OCI-LY1 (cell line): ENCODE measurements around the gene NDUFAF2.

Experiments
- CTCF ChIP-seq: fragments of 200-600 bp; sonication (generic), shearing (Covaris generic); IDR thresholded peaks from 2 replicates; pipeline ENCODE4 v1.5.1; 2017; ENCODE audit warnings: mild to moderate bottlenecking, antibody characterized with exemption, low read length, moderate library complexity, mixed read lengths
- EZH2 ChIP-seq: fragments of 200-600 bp; sonication (generic), shearing (Covaris generic); IDR thresholded peaks from 2 replicates; pipeline ENCODE4 v1.8.0; 2017; ENCODE audit warnings: borderline replicate concordance, mixed run types, mild to moderate bottlenecking, antibody characterized with exemption, low read length, moderate library complexity, mixed read lengths

DNA sequence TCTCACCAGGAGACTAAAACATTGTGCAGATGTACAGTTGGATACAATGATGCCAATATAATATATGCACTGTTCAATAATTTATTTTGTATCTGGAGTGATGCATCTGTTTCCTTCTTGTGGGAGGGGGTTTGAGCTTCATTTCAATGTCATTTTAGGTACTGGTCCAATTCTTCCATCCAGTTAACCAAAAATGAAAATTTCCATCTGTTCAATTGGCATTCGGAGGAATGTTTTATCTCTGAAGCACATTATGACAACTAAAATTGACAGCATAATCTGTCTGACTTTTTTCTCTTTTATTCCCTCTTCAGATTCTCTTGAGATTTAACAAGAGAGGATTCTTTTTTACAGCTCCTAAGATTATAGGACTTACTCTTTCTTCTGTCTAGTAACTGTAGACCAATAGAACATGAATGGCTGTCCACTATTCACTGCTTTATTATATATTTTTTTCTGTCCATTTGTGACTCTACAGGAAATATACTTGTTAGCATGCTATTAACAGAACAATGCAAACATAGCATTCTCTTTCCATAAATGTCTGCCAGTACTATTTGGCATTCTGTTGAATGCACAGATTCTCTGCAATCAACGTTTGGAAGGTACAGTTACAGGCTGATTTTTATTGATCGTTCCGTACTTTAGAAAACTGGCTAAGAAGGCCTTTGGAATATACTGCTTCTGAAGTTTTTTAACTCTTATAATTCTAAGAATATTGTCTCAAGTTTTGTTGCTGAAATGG lies 57.8 kb downstream of the NDUFAF2 start:
- TF ChIP-seq CTCF (no peak), EZH2 (no peak)
